Mucosa of descending colon (tissue), 3 donors: Measurements from ENCODE around the gene CYB561D2. TPM values are rescaled to one million over a fixed set of nuclear protein-coding genes. Genes with fewer than 3 reads are reported as not detected.
A peak's percentile ranks its signal among the peaks of the same experiment; 100 is the strongest.

ENCODE experiments used
- ATAC-seq: fragments of 200-7000 bp; cut with Tn5 transposase; one replicate; pipeline ENCODE4 v1.9.1; 2020; ENCODE audit warnings: mild to moderate bottlenecking, moderate library complexity
- DNase-seq, 3 donors: peaks; one replicate each; pipeline ENCODE4 v3.0.0-alpha.2; 2020
- H3K36me3 ChIP-seq: fragments of 200-600 bp; one replicate; pipeline ENCODE4 v1.8.0; 2021; ENCODE audit warnings: low read depth, mild to moderate bottlenecking
- H3K4me1 ChIP-seq: fragments of 200-600 bp; one replicate; pipeline ENCODE4 v1.8.0; 2021; ENCODE audit warnings: low read depth, mild to moderate bottlenecking
- H3K4me3 ChIP-seq: fragments of 200-600 bp; one replicate; pipeline ENCODE4 v1.8.0; 2021; ENCODE audit warnings: mild to moderate bottlenecking
- H3K9me3 ChIP-seq: fragments of 200-600 bp; one replicate; pipeline ENCODE4 v1.8.0; 2021; ENCODE audit warnings: mild to moderate bottlenecking
- intact Hi-C, 2 donors: fragments of 100-400 bp; cut with DNase I in 1 of 2; cut with micrococcal nuclease in 1 of 2; formaldehyde crosslinking; loops; one replicate each; pipeline versions ENCODE4 v1.11.0 to v1.11.1; 2022; cut with DNase I, micrococcal nuclease
- total RNA-seq, 3 donors: library from RNA; stranded (reverse); fragmentation: NEBNext Ultra II Directional in 2 of 3; extraction: Animal tissue kit (Norgen Biotek cat#: 25700) in 2 of 3; gene quantifications; one replicate each; pipeline versions ENCODE4 v1.2.1 to v1.2.4, GENCODE V29; 2021 to 2023
- TF ChIP-seq, protein P1 (sequence below): fragments of 200-600 bp; IDR thresholded peaks from one replicate; pipeline ENCODE4 v1.8.0; 2022; ENCODE audit warnings: antibody characterized with exemption, mild to moderate bottlenecking
- donor health status: DM: no; HTN: no; CAD: no; lungs with moderate emphysema.
- donor health status: DM: no; HTN: no; CAD: no.
- donor health status: DM: no; HTN: yes; CAD: no.

The CYB561D2 gene
- total RNA-seq, 3 donors from 2014 or later: 20.5 to 37.6 (median 36.7) TPM

GRCh38 chr3:50330330-50330729 lies 20.3 kb upstream of the CYB561D2 start:
- no peaks in the 10 kb centered on the region for H3K9me3 ChIP-seq
- TF ChIP-seq, protein P1, sequence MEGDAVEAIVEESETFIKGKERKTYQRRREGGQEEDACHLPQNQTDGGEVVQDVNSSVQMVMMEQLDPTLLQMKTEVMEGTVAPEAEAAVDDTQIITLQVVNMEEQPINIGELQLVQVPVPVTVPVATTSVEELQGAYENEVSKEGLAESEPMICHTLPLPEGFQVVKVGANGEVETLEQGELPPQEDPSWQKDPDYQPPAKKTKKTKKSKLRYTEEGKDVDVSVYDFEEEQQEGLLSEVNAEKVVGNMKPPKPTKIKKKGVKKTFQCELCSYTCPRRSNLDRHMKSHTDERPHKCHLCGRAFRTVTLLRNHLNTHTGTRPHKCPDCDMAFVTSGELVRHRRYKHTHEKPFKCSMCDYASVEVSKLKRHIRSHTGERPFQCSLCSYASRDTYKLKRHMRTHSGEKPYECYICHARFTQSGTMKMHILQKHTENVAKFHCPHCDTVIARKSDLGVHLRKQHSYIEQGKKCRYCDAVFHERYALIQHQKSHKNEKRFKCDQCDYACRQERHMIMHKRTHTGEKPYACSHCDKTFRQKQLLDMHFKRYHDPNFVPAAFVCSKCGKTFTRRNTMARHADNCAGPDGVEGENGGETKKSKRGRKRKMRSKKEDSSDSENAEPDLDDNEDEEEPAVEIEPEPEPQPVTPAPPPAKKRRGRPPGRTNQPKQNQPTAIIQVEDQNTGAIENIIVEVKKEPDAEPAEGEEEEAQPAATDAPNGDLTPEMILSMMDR: no peak
- intact Hi-C loops: no loop called here
- H3K4me1 ChIP-seq: peaks cover 32% of the 10 kb centered on the region
- DNase-seq (no peak), ATAC-seq (no peak)
- peaks cover 8% of the 10 kb centered on the region for H3K36me3 ChIP-seq
- no peak overlapping the region for H3K4me3 ChIP-seq

DNA sequence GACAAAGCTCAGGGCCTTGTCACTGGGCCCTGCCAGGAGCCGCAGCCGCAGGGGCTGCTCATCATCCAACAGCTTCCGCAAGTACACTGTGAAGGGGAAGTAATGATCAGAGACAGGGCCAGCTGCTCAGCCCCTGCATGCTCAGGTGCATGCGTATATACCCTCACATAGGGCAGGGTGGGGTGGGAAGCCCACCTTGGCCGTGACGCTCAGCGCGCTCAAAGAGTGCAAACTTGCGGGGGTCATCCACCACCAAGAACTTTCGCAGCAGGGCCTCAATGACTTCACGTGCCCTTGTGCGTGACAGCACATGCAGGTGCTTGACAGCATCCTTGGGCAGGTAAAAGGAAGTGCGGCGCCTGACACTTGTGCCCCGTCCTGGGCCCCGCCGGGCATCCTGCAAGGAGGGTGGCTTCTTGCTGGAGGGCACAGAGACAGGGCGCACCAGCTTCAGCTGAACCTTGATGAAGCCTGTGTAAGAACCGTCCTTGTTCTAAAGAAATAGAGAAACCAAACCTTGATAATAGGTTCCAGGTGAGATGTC lies 19.2 kb upstream of the CYB561D2 start:
- H3K4me1 ChIP-seq: peaks cover 42% of the 10 kb centered on the region
- H3K36me3 ChIP-seq: peaks cover 8% of the 10 kb centered on the region
- no peak overlapping the region for H3K4me3 ChIP-seq
- TF ChIP-seq, protein P1: no peak
- H3K9me3 ChIP-seq: no peaks in the 10 kb centered on the region
- DNase-seq: no peak
- intact Hi-C loops: no loop called here
- ATAC-seq: no peak

- intact Hi-C loops: no loop called here
- Histone ChIP-seq H3K4me3 (no peak overlapping the region), H3K9me3 (no peaks in the 10 kb centered on the region), H3K36me3 (peaks cover 8% of the 10 kb centered on the region), H3K4me1 (peaks cover 41% of the 10 kb centered on the region)
- no peak for DNase-seq
- ATAC-seq: no peak
- TF ChIP-seq, protein P1: no peak
Observed at GRCh38 chr3:50333744-50334328, 16.8 kb upstream of the CYB561D2 start.

- intact Hi-C loops: no loop called here
- DNase-seq (no peak), ATAC-seq (no peak)
- TF ChIP-seq, protein P1: no peak
- H3K4me1 ChIP-seq: peaks cover 47% of the 10 kb centered on the region
- no peak overlapping the region for H3K4me3 ChIP-seq
- H3K9me3 ChIP-seq: no peaks in the 10 kb centered on the region
- H3K36me3 ChIP-seq: peaks cover 8% of the 10 kb centered on the region
Observed at GRCh38 chr3:50334339-50335075, 16.2 kb upstream of the CYB561D2 start.

DNA sequence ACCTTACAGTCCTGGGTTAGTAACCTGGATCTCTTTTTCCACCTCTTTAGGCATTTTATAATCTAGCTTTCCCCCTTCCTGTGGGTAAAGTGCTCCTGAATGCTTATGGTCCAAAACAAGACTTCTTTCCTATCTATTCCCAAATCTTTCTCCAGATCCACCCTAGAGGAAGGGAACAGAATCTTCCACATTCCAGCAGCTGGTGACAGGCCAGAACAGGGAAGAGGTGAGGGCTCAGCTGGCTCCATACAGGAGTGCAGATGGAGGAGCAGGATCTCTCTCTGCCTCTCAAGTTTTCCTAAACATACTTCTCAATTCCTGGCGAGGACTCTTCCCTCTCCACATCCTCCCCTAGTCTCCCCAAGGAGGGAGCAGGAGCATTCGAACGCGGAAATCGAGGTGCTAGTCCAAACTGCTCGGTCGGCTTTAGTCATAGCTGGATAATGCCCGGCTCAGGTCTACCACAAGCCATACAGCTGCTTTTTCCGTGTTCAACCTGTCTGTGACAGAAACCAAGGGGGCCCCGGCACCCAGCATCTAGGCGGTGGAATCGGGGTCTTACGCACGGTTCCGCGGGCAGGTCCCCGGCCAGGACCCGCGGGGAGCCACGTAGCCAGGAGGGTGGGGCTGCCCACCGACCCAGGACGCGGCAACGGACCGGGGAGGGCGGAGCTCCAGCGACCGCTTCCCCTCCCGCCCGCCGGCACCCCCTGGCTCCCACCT lies 14.0 kb upstream of the CYB561D2 start:
- Histone ChIP-seq H3K9me3 (no peaks in the 10 kb centered on the region), H3K36me3 (no peaks in the 10 kb centered on the region), H3K4me1 (peaks cover 60% of the 10 kb centered on the region), H3K4me3 (peak overlapping the region; percentile 53)
- peak; percentile 5 for ATAC-seq
- TF ChIP-seq, protein P1: no peak
- peak in 1 of 3 donors; percentile 50 for DNase-seq
- intact Hi-C loops: no loop called here
